MV-4-11 (cell line): ENCODE measurements around the gene PIK3R2.
"Not testable (repeated sequence)": the region's sequence is repeated elsewhere in the genome, so short reads cannot be mapped to it uniquely, and the experiment has no call there.

ENCODE experiments used
- DNase-seq: peaks from one replicate; lab custom pipeline; 2025; lab: John Stamatoyannopoulos, UW

PIK3R2 gene

DNA sequence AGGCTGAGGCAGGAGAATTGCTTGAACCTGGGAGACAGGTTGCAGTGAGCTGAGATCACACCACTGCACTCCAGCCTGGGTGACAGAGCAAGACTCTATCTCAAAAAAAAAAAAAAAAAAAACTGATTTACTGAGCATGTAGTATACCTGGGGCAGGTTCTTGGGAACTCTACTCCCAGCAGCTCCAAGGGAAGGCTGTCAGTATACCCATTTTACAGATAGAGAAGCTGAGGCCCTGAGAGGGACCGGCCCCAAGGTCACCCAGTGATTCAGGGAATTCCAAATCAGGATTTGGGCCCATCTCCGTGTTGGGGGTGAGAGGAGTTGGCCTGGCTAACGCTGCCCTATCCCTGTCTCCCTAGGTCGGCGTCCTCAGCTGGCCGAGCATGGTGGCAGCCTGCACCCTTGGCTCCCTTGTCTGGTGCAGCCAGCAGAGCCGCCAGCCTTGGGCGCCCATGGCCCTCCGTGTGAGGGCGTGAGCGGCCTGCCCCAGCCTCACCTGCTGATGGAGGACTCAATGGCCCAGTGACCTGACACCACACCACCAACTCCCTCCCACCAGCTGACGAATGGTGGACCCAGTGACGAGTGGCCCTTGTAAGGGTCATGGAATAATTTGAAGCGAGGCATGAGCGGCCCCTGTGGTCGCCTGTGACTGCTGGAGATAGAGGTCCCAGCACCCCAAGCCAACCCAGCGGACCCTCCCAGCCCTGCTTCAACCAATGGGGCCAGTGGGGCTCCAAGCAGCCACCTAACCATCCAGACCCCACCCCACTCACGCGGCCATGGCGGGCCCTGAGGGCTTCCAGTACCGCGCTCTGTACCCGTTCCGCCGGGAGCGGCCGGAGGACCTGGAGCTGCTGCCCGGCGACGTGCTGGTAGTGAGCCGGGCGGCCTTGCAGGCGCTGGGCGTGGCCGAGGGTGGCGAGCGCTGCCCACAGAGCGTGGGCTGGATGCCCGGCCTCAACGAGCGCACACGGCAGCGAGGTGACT is 2.4 kb downstream of the PIK3R2 start:
- DNase-seq = no peak

DNA sequence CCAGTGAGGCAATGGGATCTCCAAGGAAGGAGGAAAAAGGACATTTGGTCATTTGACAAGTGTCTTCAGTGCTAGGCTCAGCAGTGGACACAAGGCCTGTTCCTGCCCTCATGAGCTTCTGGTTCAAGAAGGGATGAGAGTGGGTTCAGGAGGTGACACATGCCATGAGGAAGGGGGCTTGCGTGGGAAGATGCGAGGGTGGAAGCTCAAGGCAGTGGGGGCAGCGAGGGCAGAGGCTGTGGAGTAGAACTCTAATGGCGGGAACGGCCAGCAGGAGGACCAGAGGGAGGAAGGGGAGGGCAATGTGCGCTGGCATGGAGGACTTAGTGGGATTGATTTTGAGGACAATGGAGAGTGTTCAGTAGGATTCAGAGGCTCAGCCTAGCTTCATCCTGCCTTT is 3.3 kb downstream of the PIK3R2 start:
- DNase-seq = no peak

DNA sequence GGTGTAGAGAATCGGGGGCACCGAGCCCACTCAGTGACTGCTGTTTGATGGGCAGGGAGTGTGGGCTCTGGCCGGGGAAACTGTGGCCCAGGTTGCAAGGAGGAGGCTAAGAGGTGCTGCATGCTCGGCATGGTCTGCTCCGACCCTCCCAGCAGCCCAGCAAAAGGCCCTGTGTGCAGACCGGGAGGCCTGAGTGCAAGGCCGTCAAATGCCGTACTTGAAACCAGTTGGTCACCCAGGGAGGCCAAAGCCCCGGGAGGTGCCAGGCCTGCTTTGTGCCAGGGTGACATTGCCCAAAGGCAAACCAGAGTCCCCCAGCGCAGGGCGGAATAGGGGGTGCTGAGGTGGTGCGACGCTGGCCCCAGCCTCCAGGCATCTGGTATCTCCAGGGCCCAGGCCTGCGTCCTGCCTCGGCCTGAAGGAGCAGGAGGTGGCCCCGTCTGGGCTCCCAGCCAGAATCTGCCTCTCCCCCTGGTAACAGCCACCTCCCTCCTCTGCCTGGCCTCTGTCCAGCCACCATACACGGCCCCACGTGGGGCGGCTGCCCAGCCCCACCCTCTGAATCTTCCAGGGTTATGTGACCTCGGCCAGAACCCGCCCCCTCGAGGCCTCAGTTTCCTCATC is 4.0 kb downstream of the PIK3R2 start:
- DNase-seq = no peak

DNA sequence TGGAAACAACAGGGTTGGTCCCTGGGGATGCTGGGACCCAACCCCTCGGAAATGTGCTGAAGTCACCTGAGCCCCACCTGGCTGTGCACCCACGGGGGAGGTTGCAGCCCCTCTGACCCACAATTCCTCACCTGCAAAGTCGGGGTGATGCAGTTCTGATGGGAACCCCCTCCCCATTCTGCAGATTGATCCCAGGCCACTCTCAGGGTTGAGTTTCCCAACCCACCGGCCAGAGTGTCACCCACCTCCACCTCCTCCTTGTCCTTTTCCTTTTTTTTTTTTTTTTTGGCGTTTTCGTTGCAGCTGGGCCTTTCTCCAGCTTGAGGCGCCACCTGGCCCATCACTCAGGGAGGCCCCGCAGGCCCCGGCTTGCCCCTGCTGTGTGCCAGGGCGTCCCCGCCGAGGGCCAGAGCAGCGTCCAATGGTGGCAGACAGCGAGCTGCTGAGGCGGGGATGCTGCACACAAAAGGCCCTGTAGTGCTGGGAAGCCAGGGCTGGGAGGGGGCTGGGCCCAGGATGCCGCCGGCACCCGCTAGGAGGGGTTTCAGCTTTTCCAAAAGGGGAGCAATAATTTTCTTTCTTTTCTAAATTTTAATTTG is 4.6 kb downstream of the PIK3R2 start:
- no peak for DNase-seq

DNA sequence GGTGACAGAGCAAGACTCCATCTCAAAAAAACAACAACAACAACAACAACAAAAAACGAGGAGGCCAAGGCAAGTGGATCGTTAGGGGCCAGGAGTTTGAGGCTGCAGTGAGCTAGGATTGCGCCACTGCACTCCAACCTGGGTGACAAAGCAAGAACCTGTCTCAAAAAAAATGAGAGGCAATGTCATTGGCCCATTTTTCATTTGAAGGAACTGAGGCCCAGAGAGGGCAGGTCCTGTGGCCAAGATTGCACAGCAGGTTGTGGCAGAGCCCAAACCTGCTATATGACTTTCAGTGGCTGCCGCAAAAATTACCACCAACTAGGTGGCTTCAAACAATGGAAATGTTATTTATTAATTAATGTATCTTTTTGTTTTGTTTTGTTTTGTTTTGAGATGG is 5.5 kb downstream of the PIK3R2 start:
- no peak for DNase-seq

DNA sequence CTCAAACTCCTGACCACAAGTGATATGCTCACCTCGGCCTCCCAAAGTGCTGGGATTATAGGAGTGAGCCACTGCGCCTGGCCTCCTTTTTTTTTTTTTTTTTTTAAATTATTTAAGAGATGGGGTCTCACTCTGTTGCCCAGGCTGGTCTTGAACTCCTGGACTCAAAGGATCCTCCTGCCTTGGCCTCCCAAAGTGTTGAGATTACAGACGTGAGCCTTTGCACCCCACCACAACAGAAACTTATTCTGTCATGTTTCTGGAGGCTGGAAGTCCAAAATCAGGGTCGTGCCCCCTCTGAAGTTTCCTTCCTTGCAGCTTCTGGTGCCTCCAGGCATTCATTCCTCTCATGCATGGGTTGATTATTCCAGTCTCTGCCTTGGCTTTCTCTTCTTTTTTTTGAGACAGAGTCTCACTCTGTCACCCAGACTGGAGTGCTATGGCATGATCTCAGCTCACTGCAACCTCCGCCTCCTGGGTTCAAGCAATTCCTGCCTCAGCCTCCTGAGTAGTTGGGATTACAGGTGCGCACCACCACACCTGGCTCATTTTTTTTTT is 6.2 kb downstream of the PIK3R2 start:
- DNase-seq = not testable (repeated sequence)

DNA sequence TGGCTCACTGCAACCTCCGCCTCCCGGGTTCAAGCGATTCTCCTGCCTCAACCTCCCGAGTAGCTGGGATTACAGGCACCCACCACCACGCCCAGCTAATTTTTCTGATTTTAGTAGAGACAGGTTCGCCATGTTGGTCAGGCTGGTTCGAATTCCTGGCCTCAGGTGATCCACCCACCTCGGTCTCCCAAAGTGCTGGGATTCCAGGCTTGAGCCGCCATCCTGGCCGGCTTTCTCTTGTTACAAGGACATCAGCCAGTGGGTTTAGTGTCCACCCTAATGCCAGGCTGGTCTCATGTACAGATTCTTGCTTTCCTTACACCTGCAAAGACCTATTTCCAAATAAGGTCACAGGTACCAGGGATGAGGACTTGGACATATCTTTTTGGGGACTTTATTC is 6.8 kb downstream of the PIK3R2 start:
- no peak for DNase-seq

DNA sequence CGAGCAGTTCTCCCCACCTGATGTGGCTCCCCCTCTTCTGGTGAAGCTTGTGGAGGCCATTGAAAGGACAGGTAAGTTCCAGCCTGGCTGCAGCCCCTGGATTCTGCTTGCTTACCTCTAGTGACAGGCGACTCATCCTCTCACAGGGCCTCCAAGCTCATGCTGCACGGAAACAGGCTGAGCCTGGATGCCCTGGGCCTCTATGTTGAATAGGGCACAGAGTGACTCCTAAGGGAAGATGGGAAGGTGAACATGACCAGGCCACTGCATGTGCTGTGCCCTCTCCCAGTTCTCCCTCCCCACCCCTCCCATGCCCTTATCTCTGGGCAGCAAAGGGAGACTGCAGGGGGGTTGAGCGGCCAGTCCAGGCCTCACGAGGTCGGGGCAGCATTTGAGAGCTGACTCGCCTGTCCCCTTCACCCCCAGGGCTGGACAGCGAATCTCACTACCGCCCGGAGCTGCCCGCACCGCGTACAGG is 7.6 kb downstream of the PIK3R2 start:
- DNase-seq = no peak

DNA sequence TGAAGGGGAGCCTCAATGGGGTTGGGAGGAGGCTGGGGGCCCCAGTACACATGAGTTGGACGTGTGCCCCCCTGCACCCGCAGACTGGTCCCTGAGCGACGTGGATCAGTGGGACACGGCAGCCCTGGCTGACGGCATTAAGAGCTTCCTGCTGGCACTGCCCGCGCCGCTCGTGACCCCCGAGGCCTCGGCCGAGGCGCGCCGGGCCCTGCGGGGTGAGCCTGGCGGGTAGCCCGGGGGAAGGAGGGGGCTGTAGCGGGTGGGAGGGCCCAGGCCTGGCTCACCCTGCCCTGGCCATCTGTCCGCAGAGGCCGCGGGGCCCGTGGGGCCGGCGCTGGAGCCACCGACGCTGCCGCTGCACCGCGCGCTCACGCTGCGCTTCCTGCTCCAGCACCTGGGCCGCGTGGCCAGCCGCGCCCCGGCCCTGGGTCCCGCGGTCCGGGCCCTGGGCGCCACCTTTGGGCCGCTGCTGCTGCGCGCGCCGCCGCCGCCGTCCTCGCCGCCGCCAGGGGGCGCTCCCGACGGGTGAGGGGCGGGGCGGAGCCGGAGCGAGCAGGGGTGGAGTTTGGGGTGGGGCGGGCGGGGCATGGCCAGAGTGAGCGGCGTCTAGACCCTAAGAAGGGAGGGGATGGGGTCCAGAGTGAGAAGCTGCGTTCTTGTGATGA is 8.1 kb downstream of the PIK3R2 start:
- peak; percentile 57 for DNase-seq

DNA sequence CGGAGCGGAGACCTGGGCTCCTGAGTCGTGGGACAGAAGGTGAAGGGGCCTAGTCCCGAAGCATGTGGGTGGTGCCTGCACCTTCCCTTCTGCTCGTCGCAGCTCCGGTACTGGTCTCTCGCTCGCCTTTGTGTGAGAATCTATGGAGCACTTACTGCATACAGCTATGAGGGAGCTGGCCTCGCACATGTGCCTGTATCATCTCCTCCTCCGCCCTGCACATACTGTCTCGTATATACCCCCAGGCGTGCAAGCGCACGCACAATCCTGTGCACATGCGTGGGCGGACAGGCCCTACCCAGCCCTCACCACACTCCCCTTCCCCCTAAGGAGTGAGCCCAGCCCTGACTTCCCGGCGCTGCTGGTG is 8.7 kb downstream of the PIK3R2 start:
- DNase-seq = no peak

DNA sequence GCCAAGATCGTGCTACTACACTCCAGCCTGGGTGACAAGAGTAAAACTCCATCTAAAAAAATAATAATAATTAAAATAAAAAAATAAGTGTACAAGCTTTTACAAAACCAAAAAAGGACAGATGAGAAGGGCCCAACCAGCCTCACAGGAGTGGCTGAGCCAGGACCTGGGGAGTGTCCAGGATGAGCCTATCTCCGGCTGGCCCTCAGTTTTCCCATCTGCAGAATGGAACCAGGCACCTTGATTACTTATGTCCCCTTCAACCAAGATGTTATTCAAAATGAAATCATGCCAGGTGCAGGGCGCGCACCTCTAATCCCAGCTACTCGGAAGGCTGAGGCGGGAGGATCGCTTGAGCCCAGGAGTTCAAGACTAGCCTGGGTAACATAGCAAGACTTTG is 11.1 kb downstream of the PIK3R2 start:
- DNase-seq = no peak

DNA sequence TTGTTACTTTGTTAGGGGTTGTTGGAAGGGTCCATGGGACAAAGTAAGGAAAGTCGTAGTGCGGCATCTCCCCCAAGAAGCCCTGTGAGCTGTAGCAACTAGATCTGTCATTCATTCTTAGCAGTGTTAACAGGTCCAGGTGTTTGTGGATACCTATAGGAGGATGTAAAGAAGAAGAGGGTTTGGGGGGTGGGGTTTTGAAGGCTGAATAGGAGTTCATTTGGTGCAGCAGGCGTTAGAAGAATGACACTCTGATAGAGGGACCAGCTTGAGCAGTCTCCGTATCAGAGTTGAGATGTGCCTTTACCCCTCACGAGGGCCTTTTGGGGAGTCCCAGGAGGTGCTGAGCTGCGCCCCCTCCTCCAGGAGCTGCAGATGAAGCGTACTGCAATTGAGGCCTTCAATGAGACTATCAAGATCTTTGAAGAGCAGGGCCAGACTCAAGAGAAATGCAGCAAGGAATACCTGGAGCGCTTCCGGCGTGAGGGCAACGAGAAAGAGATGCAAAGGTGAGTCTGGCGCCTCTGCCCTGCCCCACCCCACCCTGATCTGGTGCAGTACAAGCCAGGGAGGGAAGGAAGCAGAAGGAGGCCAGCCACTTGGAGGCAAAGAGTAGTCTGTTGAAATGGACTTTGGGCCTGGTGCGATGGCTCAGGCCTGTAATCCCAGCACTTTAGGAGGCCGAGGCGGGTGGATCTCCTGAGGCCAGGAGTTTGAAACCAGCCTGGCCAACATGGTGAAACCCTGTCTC is 13.0 kb downstream of the PIK3R2 start:
- DNase-seq = no peak

DNA sequence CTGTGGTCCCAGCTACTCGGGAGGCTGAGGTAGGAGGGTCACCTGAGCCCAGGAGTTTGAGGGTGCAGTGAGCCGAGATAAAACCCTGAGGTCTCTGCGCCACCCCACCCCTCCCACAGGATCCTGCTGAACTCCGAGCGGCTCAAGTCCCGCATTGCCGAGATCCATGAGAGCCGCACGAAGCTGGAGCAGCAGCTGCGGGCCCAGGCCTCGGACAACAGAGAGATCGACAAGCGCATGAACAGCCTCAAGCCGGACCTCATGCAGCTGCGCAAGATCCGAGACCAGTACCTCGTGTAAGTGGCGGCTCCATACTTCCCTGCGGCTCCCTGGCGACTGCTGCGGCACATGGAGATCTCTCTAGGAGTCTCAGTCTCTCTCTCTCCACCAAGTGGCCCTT is 14.0 kb downstream of the PIK3R2 start:
- DNase-seq = no peak

DNA sequence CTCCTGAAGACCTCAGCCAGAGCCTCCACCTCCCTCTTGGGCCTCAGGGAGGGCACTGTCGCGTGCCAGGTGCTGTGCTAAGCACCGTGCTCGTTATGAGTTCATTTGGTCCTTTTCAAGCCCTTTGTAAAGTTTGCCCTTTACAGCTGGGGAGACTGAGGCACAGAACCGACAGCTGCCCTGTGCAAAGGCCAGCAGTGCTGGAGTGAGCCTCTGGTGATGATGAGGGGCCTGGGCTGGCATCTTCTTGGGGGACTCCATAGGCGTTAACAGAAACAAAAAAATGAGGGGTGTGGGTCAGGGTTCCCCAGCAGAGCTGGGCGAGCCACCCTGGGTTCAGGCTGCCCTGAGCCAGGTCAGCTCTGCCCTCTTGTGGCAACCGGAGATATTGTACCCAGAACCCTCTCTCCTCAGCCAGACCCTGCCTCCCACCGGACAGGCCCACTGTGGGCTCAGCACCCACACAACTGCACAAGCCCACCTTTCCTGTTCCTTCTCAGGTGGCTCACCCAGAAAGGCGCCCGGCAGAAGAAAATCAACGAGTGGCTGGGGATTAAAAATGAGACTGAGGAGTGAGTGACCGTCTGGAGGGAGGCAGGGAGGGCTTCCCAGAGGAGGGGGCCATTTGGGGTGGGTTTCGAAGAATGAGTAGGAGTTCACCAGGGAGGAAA is 15.1 kb downstream of the PIK3R2 start:
- peak; percentile 39 for DNase-seq

DNA sequence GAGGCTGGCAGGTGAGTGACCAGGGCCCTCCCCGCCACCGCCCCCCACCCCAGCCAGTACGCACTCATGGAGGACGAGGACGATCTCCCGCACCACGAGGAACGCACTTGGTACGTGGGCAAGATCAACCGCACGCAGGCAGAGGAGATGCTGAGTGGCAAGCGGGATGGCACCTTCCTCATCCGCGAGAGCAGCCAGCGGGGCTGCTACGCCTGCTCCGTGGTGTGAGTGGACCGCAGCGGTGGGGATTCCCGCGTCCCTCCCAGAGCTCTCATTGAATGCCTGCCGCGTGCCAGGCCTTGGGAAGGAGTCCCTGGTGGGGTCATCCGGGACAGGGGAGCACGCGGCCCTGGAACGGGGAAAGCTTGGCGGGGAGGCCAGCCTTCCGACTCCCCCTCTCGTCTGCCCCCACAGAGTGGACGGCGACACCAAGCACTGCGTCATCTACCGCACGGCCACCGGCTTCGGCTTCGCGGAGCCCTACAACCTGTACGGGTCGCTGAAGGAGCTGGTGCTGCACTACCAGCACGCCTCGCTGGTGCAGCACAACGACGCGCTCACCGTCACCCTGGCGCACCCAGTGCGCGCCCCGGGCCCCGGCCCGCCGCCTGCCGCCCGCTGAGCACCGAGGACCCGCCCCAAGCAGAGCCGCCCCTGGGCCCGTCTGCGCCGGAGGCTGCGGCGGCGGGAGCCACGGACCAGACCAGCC is 15.9 kb downstream of the PIK3R2 start:
- no peak for DNase-seq

DNA sequence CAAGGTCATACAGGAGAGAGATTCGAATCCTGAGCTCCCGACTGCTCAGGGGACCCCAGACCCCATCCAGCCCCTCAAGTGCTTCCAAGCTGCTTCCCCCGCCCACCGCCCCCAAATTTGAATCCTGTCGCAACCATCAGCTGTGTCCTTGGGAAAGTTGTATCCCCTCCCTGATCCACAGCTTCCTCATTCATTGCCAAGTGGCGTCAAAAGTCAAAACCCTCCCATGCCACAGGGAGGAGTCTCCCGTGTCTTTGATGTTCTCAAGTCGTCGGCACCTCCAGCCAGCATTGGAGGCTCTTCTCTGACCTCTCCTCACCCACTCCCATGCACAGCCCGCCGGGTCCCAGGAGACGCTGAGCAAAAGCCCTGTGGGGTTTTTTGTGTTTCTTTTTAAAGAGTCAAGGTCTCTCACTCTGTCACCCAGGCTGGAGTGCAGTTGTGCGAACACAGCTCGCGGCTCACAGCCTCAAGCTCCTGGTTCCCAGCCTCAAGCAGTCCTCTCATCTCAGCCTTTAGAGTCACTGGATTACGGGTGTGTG is 17.8 kb downstream of the PIK3R2 start:
- DNase-seq = peak; percentile 78

DNA sequence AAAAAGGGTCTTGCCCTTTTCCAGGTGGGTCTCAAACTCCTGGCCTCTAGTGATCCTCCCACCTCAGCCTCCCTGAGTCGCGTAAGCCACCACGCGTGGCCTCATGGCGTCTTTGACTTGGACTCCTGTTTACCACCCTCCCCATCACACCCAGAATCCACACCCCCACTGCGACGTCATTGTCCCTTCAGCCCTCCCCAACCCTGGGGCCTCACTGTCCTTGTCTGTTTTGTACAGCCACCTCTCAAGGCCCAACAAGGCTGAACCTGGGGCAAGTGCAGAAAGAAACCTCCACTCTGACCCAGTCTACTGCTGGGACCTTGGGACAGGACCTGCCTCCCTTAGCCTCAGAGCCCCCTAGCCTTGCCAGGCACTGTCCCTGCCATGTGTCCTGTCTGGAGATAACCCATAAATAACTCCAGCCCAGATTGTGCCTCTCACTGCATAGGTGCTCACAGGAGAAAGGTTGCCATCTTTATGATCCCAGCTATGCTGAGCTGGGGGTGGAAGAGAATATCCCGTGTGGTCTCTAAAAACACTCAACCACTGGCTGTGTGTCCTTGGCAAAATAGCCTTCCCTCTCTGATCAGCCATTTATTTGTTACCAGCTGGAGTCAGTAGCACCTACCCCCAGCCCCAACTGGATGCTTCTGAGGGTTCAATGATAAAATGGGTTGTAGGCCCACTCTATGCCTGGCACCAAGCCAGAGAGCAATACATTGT is 18.8 kb downstream of the PIK3R2 start:
- DNase-seq = no peak

DNA sequence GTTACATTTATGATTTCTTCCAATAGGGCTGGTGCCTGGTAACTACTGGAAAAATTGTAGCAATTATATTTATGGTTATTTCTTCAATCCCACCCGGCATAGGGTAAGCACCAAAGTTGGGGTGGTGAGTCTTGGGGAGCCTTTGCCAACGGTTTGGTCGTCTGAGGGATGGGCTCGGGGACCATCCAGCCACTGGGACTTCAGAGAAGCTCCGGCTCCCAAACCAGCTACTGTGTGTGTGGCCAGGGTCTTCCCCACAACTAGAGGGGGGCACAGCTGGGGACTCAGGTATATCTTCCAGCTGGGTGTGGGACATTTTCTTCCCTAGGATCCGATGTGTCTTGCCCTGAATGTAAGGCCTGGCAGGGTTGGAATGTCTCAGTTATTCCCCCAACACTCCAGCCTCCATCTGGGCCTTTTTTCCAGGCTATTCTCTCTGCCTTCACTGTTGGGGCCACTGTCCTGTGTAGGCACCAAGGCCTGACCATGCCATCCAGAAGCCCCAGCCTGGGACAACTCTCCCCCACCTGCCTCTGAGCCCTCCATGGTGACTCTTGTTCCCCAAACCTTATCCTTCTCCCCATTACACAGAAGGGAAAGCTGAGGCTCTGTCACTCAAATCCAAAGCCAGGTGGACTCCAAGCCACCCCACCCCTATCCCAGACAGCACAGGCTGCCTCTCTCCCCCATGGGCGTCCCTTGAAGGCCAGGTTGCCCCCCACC is 19.5 kb downstream of the PIK3R2 start:
- DNase-seq = no peak
